CD8-positive, alpha-beta memory T cell (primary cell): ENCODE results near the gene MDGA2. TPM values are rescaled to one million over a fixed set of nuclear protein-coding genes. Genes with fewer than 3 reads are reported as not detected.

ENCODE experiments used
- CTCF ChIA-PET: fragments of 350-600 bp; sonication (Branson Sonifier 250); formaldehyde crosslinking; loops from one replicate; lab custom pipeline; 2021; ENCODE audit warnings: antibody characterized with exemption; lab: Charles Lee
- POLR2A ChIA-PET: fragments of 350-600 bp; sonication (Branson Sonifier 250); formaldehyde crosslinking; loops from one replicate; lab custom pipeline; 2021; ENCODE audit warnings: antibody characterized with exemption; lab: Charles Lee
- DNase-seq, 5 donors: peaks; one replicate each; pipeline versions ENCODE4 v3.0.0 to v3.0.0-alpha.2; 2020 to 2022; ENCODE audit warnings: mixed read lengths in 1 of 5
- H3K27ac ChIP-seq: one replicate; pipeline ENCODE4 v1.7.0; 2013; ENCODE audit warnings: low read depth, mild to moderate bottlenecking, low read length, moderate library complexity
- H3K27me3 ChIP-seq: 2 replicates; pipeline ENCODE4 v1.7.0; 2013; ENCODE audit warnings: low read length, mild to moderate bottlenecking; ENCODE audit not compliant: insufficient read depth, poor library complexity, severe bottlenecking
- H3K36me3 ChIP-seq: 2 replicates; pipeline ENCODE4 v1.7.0; 2013; ENCODE audit warnings: mild to moderate bottlenecking, low read length, moderate library complexity; ENCODE audit not compliant: insufficient read depth
- H3K4me1 ChIP-seq: 2 replicates; pipeline ENCODE4 v1.7.0; 2013; ENCODE audit warnings: mild to moderate bottlenecking, low read length, moderate library complexity; ENCODE audit not compliant: insufficient read depth
- H3K4me3 ChIP-seq: 2 replicates; pipeline ENCODE4 v1.7.0; 2013; ENCODE audit warnings: mild to moderate bottlenecking, low read length
- H3K9me3 ChIP-seq: 2 replicates; pipeline ENCODE4 v1.7.0; 2013; ENCODE audit warnings: mild to moderate bottlenecking, low read length
- H3K27ac Mint-ChIP-seq, 8 donors: one replicate each; pipeline ENCODE4 v1.8.0; 2020 to 2021; ENCODE audit warnings: mixed read lengths in 8 of 8, mild to moderate bottlenecking in 6 of 8, inconsistent platforms in 3 of 8, moderate library complexity in 3 of 8
- H3K27me3 Mint-ChIP-seq, 2 donors: one replicate each; pipeline ENCODE4 v1.8.0; 2020 to 2021; ENCODE audit warnings: mixed read lengths in 2 of 2, mild to moderate bottlenecking in 1 of 2, moderate library complexity in 1 of 2
- H3K36me3 Mint-ChIP-seq, 3 donors: one replicate each; pipeline ENCODE4 v1.8.0; 2020 to 2021; ENCODE audit warnings: mixed read lengths in 3 of 3, inconsistent platforms in 1 of 3, mild to moderate bottlenecking in 1 of 3
- H3K4me1 Mint-ChIP-seq, 3 donors: one replicate each; pipeline ENCODE4 v1.8.0; 2020 to 2021; ENCODE audit warnings: mixed read lengths in 3 of 3, inconsistent platforms in 1 of 3, mild to moderate bottlenecking in 1 of 3
- H3K4me3 Mint-ChIP-seq, 7 donors: one replicate each; pipeline ENCODE4 v1.8.0; 2020 to 2021; ENCODE audit warnings: mixed read lengths in 7 of 7, mild to moderate bottlenecking in 6 of 7, moderate library complexity in 4 of 7, inconsistent platforms in 2 of 7
- H3K9me3 Mint-ChIP-seq, 5 donors: one replicate each; pipeline ENCODE4 v1.8.0; 2020 to 2022; ENCODE audit warnings: mixed read lengths in 5 of 5, mild to moderate bottlenecking in 3 of 5, moderate library complexity in 2 of 5, inconsistent platforms in 1 of 5
- polyA plus RNA-seq: library from polyadenylated mRNA; unstranded; fragments of 300-500 nt; fragmentation: Illumina TruSeq; gene quantifications from one replicate; pipeline ENCODE4 v1.2.3, GENCODE V29; 2021
- total RNA-seq, 2 experiments: library from RNA; stranded (reverse); gene quantifications; one replicate each; pipeline ENCODE4 v1.2.3, GENCODE V29; 2021

Gene MDGA2
- total and polyA plus RNA-seq, 3 experiments from 2014 or later: not detected

DNA sequence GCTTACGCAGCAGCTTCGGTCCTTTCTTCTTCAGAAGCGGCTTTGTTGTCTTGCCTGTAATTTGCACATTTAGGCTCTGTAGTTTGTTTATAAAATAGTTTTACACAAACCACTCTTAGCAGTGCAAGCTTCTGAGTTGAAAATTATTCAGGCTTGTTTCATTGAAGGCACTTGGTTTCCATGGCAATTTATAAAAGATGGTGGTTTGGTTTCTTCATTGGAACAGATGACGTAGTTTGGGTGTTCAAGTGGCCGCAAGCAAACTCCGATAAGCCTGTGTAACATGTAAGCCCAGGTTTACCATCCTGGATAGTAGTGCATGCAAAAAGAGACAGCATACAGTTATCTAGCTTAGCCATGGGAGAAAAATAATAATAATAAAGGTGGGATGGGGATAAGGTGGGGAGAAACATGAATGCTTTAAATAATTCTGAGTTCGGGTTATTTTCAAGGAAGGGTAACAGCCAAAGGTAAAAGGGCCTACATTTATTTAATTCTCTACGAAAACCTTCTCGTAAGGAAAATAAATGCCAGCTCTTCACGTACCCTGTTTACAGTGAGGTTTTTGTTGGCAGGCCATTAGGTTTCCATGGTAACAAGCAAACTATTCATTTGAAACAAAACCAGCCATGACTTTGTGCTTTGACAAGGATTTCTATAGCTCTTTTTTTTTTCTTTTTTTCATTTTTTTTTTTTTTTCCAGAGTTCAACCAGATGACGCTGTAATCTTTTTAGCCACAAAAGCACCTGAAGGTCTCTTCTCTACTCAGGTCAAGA is 834.3 kb downstream of the MDGA2 start:
- Histone ChIP-seq H3K36me3 (no peaks in the 10 kb centered on the region), H3K27ac (no peak overlapping the region), H3K4me1 (no peaks in the 10 kb centered on the region), H3K27me3 (no peaks in the 10 kb centered on the region), H3K9me3 (no peaks in the 10 kb centered on the region), H3K4me3 (no peak overlapping the region)
- Mint-ChIP-seq H3K4me1 (no peaks in the 10 kb centered on the region), H3K4me3 (no peak overlapping the region), H3K9me3 (peaks cover 0 to 20% (median 5%) of the 10 kb centered on the region in 5 donors), H3K27me3 (no peaks in the 10 kb centered on the region), H3K36me3 (no peaks in the 10 kb centered on the region), H3K27ac (no peak overlapping the region)
- POLR2A ChIA-PET: no interaction called here
- DNase-seq: no peak
- CTCF ChIA-PET: no interaction called here

DNA sequence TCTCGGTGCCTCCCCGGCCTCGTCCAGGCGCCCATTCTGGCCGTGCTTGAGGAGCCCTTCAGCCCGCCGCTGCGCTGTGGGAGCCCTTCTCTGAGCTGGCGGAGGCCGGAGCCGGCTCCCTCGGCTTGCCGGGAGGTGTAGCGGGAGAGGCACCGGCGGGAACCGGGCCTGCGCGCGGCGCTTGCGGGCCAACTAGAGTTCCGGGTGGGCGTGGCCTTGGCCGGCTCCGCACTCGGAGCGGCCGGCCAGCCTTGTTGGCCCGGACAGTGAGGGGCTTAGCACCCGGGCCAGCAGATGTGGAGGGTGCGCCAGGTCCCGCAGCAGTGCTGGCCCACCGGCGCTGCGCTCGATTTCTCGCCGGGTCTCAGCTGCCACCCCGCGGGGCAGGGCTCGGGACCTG is 855.1 kb downstream of the MDGA2 start:
- Mint-ChIP-seq H3K27ac (no peak overlapping the region), H3K4me1 (no peaks in the 10 kb centered on the region), H3K4me3 (no peak overlapping the region), H3K27me3 (no peaks in the 10 kb centered on the region), H3K9me3 (peaks cover 7 to 25% (median 12%) of the 10 kb centered on the region in 5 donors), H3K36me3 (no peaks in the 10 kb centered on the region)
- Histone ChIP-seq H3K27me3 (no peaks in the 10 kb centered on the region), H3K4me1 (no peaks in the 10 kb centered on the region), H3K9me3 (no peaks in the 10 kb centered on the region), H3K36me3 (no peaks in the 10 kb centered on the region), H3K27ac (no peak overlapping the region), H3K4me3 (no peak overlapping the region)
- CTCF ChIA-PET: no interaction called here
- POLR2A ChIA-PET: no interaction called here
- no peak for DNase-seq

DNA sequence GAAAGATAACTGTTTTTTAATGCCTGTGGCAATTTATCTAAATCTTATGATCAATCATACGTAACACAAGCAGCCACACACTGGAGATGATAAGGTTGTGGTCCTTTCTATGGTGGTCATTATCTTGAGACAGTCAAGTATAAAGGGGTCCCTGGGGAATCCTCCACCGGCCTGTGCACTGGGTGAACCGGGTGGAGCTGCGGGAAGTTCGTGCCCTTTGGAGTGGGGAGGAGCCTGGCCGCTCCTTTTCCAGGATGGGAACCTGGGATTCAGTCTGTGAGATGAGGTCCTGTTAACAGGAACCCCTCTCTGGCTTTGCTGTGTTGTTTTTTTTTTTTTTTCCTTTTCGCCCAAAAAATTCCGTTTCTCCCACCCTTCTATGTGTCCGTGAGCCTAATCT is 856.3 kb downstream of the MDGA2 start:
- peaks cover 7 to 30% (median 12%) of the 10 kb centered on the region in 5 donors for H3K9me3 Mint-ChIP-seq
- DNase-seq: no peak
- no peaks in the 10 kb centered on the region for H3K9me3 ChIP-seq
- H3K4me3 ChIP-seq: no peak overlapping the region
- POLR2A ChIA-PET: no interaction called here
- H3K27me3 Mint-ChIP-seq: no peaks in the 10 kb centered on the region
- H3K36me3 Mint-ChIP-seq: no peaks in the 10 kb centered on the region
- no peaks in the 10 kb centered on the region for H3K27me3 ChIP-seq
- CTCF ChIA-PET: no interaction called here
- H3K4me1 Mint-ChIP-seq: no peaks in the 10 kb centered on the region
- H3K4me3 Mint-ChIP-seq: no peak overlapping the region
- H3K36me3 ChIP-seq: no peaks in the 10 kb centered on the region
- no peak overlapping the region for H3K27ac ChIP-seq
- no peaks in the 10 kb centered on the region for H3K4me1 ChIP-seq
- no peak overlapping the region for H3K27ac Mint-ChIP-seq

DNA sequence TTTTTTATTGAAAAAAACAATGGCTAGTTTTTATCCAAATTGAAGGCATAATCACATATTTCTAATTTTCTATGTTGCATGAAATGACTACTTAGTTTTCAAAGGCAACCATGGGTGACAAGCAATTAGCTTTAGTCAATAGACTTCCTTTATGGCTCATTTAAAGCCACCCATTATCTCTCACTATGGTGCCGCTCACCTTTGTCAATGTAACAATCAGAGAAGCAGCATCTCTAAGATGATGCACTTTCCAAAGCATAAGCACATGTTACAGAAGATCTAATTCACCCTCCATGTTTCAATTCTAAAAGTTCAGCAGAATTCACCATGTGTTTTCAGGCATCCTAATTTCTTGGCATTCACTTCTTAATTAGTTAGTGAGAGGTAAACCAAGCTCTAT is 857.3 kb downstream of the MDGA2 start:
- no peak for DNase-seq
- Histone ChIP-seq H3K27me3 (no peaks in the 10 kb centered on the region), H3K9me3 (no peaks in the 10 kb centered on the region), H3K4me3 (no peak overlapping the region), H3K36me3 (no peaks in the 10 kb centered on the region), H3K27ac (no peak overlapping the region), H3K4me1 (no peaks in the 10 kb centered on the region)
- Mint-ChIP-seq H3K4me3 (no peak overlapping the region), H3K27ac (no peak overlapping the region), H3K9me3 (peaks cover 7 to 30% (median 12%) of the 10 kb centered on the region in 5 donors), H3K27me3 (no peaks in the 10 kb centered on the region), H3K36me3 (no peaks in the 10 kb centered on the region), H3K4me1 (no peaks in the 10 kb centered on the region)
- POLR2A ChIA-PET: no interaction called here
- CTCF ChIA-PET: no interaction called here

DNA sequence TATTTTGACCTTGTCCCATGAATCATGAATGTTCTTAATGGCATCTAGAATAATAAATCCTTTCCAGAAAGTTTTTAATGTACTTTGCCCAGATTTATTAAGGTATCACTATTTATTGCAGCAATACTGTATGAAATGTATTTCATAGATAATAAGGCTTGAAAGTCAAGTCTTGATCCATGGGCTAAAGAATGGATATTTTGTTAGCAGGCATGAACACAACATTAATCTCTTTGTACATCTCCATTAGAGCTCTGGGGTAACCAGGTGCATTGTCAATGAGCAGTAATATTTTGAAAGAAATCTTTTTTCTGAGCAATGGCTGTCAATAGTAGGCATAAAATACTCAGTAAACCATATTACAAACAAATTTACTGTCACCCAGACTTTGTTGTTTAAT is 882.3 kb downstream of the MDGA2 start:
- no peak overlapping the region for H3K4me3 Mint-ChIP-seq
- H3K36me3 Mint-ChIP-seq: no peaks in the 10 kb centered on the region
- H3K36me3 ChIP-seq: no peaks in the 10 kb centered on the region
- no peak overlapping the region for H3K27ac ChIP-seq
- H3K27me3 Mint-ChIP-seq: no peaks in the 10 kb centered on the region
- H3K9me3 Mint-ChIP-seq: peaks cover 10 to 48% (median 20%) of the 10 kb centered on the region in 5 donors
- no peaks in the 10 kb centered on the region for H3K4me1 Mint-ChIP-seq
- no peaks in the 10 kb centered on the region for H3K9me3 ChIP-seq
- POLR2A ChIA-PET: no interaction called here
- H3K4me1 ChIP-seq: no peaks in the 10 kb centered on the region
- DNase-seq: no peak
- no peaks in the 10 kb centered on the region for H3K27me3 ChIP-seq
- no peak overlapping the region for H3K4me3 ChIP-seq
- CTCF ChIA-PET: no interaction called here
- H3K27ac Mint-ChIP-seq: no peak overlapping the region
